SU-DHL-6 (cell line): ENCODE data around the gene C2orf15.

Source experiments
- CTCF ChIP-seq: fragments of 200-600 bp; sonication (generic); IDR thresholded peaks from one replicate; pipeline ENCODE4 v1.5.1; 2017; ENCODE audit warnings: antibody characterized with exemption, mild to moderate bottlenecking, low read length, moderate library complexity; ENCODE audit not compliant: insufficient read depth, poor library complexity, severe bottlenecking
- EZH2phosphoT487 ChIP-seq: fragments of 200-600 bp; sonication (generic), shearing (Covaris generic); conservative IDR thresholded peaks from 2 replicates; pipeline ENCODE4 v1.6.1; 2018; ENCODE audit warnings: mild to moderate bottlenecking, antibody characterized with exemption, low read length, moderate library complexity, mixed read lengths

GRCh38 chr2:99141110-99142108 lies at the start of gene C2orf15:
- no peak for TF ChIP-seq CTCF
- TF ChIP-seq EZH2phosphoT487: no peak
